ENCODE data around the gene MYEOV. TPM values are rescaled to one million over a fixed set of nuclear protein-coding genes. Genes with fewer than 3 reads are reported as not detected.

MYEOV gene
- total and polyA plus RNA-seq, 10 of the 15 experiments (the other 5 are each of a cell fraction or from before 2014, with no cell fraction given) = 0.05 to 0.40 (median 0.26) TPM; not detected in 3

DNA sequence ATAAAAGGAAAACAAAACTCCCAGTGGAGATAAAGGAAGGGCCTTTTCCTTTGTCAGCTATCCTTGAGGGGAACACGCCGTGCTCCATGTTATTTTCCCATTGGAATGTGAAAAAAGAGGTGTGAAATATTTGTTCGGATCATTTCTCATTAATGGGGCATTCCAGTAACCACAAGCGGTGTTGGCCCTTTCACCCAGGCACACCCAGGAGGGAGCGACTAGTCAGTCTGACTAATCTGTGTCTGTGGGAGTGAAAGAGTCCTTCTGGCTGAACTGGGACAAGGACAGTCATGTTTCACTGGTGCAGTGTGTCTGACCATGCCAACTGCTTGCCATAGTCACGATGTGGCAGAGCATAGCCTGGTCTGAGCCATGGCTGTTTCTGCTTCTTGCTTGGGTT, 13.0 kb upstream of the MYEOV start:
- in situ Hi-C loops (cut with MboI) = no loop called here
- DNase-seq (ENCODE audit: low read depth, low spot score) = no peak
- no peak overlapping the region for H3K4me2 ChIP-seq (ENCODE audit: control insufficient read depth, insufficient read depth)
- H3K9me3 ChIP-seq (replicated peaks; ENCODE audit: control insufficient read depth, insufficient read depth, low read length) = peaks cover 2% of the 10 kb centered on the region; the same call in 1 of the 3 replicates
- TF ChIP-seq IKZF2 (IDR thresholded peaks at IDR 0.05) = 0 out of 4 replicates have a peak, but pooled peaks of 1 of the 2 experiments have one; percentile 15
- TF ChIP-seq RUNX3 (IDR thresholded peaks at IDR 0.05; ENCODE audit: low read length) = peak; percentile 42; the same call in 1 of the 2 replicates
- TF ChIP-seq IKZF1 (conservative IDR thresholded peaks at IDR 0.05) = peak; percentile 25
- TF ChIP-seq ZBED1 (IDR thresholded peaks at IDR 0.05; ENCODE audit: borderline replicate concordance) = no peak
- intact Hi-C loops (cut with micrococcal nuclease; ENCODE audit: unreplicated experiment) = no loop called here
- ATAC-seq = no peak
- no peaks in the 10 kb centered on the region for H3K79me2 ChIP-seq (ENCODE audit: control insufficient read depth, insufficient read depth, low read length)
- no peak overlapping the region for H3K27ac ChIP-seq (ENCODE audit: control insufficient read depth, insufficient read depth)
- H3K27me3 ChIP-seq (replicated peaks in 1 of 2; ENCODE audit: control insufficient read depth in 2 of 2, insufficient read depth in 2 of 2, low read length in 1 of 2) = no peaks in the 10 kb centered on the region; a peak in 1 of 4 replicates
- ChIA-PET SMC1A (ENCODE audit: uncharacterized antibody, unreplicated experiment) (interaction anchor here (0.5 to 1.3 kb wide), 4 partner anchors 22 to 179 kb away, joined by 3 to 4 read pairs (median 3); no protein-coding TSS in a partner anchor), RAD21 (ENCODE audit: unreplicated experiment) (no interaction called here), CTCF (interaction anchor here (1.2 to 2.1 kb wide), 3 partner anchors 12 to 69 kb away, joined by 3 to 11 read pairs (median 3); partner anchors contain the start of gene MYEOV), POLR2A (no interaction called here)
- no peaks in the 10 kb centered on the region for H3K36me3 ChIP-seq (ENCODE audit: control insufficient read depth in 2 of 2, insufficient read depth in 2 of 2, low read length in 1 of 2)
- H3K9ac ChIP-seq (ENCODE audit: control insufficient read depth, insufficient read depth, low read length) = no peak overlapping the region
- BruUV-seq (replicated peaks) = no TSS peak
- no peaks in the 10 kb centered on the region for H4K20me1 ChIP-seq (ENCODE audit: control insufficient read depth, insufficient read depth)
- 62% methylated on average over 6 of the region's 6 CpGs for WGBS (ENCODE audit: insufficient coverage, insufficient replicate concordance, low lambda C conversion rate, missing lambda C conversion rate)
- FAIRE-seq = no peak
- no peak overlapping the region for H3K4me3 ChIP-seq
- H2AFZ ChIP-seq (ENCODE audit: control insufficient read depth, low read depth, low read length) = no peak overlapping the region
- H3K4me1 ChIP-seq (ENCODE audit: control insufficient read depth, insufficient read depth, low read length) = peaks cover 19% of the 10 kb centered on the region

- DNase-seq (ENCODE audit: low read depth, low spot score) = no peak
- Histone ChIP-seq H2AFZ (ENCODE audit: control insufficient read depth, low read depth, low read length) (no peak overlapping the region), H3K4me2 (ENCODE audit: control insufficient read depth, insufficient read depth) (no peak overlapping the region), H3K27ac (ENCODE audit: control insufficient read depth, insufficient read depth) (no peak overlapping the region), H4K20me1 (ENCODE audit: control insufficient read depth, insufficient read depth) (no peaks in the 10 kb centered on the region), H3K36me3 (ENCODE audit: control insufficient read depth in 2 of 2, insufficient read depth in 2 of 2, low read length in 1 of 2) (no peaks in the 10 kb centered on the region), H3K9ac (ENCODE audit: control insufficient read depth, insufficient read depth, low read length) (no peak overlapping the region), H3K79me2 (ENCODE audit: control insufficient read depth, insufficient read depth, low read length) (no peaks in the 10 kb centered on the region), H3K27me3 (replicated peaks in 1 of 2; ENCODE audit: control insufficient read depth in 2 of 2, insufficient read depth in 2 of 2, low read length in 1 of 2) (no peaks in the 10 kb centered on the region; a peak in 1 of 4 replicates), H3K9me3 (replicated peaks; ENCODE audit: control insufficient read depth, insufficient read depth, low read length) (no peaks in the 10 kb centered on the region; the same call in 2 of the 3 replicates), H3K4me1 (ENCODE audit: control insufficient read depth, insufficient read depth, low read length) (no peaks in the 10 kb centered on the region), H3K4me3 (no peak overlapping the region)
- ChIA-PET POLR2A (no interaction called here), RAD21 (ENCODE audit: unreplicated experiment) (no interaction called here), CTCF (no interaction called here), SMC1A (ENCODE audit: uncharacterized antibody, unreplicated experiment) (interaction anchor here (1.0 to 1.6 kb wide), 3 partner anchors 12 to 25 kb away, joined by 3 read pairs; no protein-coding TSS in a partner anchor)
- intact Hi-C loops (cut with micrococcal nuclease; ENCODE audit: unreplicated experiment) (no loop called here), in situ Hi-C loops (cut with MboI) (no loop called here)
- no TSS peak for BruUV-seq (replicated peaks)
- no peak for FAIRE-seq
- ATAC-seq = no peak
- WGBS (ENCODE audit: insufficient coverage, insufficient replicate concordance, low lambda C conversion rate, missing lambda C conversion rate) = 55% methylated on average over 10 of the region's 10 CpGs
- TF ChIP-seq NR2C2 (IDR thresholded peaks at IDR 0.05; ENCODE audit: borderline replicate concordance, control insufficient read depth, insufficient read length, low read depth) (no peak), GATAD2B (conservative IDR thresholded peaks at IDR 0.05; ENCODE audit: low read depth) (no peak), TARDBP (IDR thresholded peaks at IDR 0.05; ENCODE audit: borderline replicate concordance) (no peak), PML (IDR thresholded peaks at IDR 0.05; ENCODE audit: low read length) (no peak), NBN (IDR thresholded peaks at IDR 0.05) (no peak), BCLAF1 (IDR thresholded peaks at IDR 0.05) (no peak), SIX5 (IDR thresholded peaks at IDR 0.05; ENCODE audit: low read depth, low read length, severe bottlenecking) (no peak), CBFB (IDR thresholded peaks at IDR 0.05; ENCODE audit: low read depth) (no peak), LARP7 (IDR thresholded peaks at IDR 0.05) (no peak), BRCA1 (IDR thresholded peaks at IDR 0.05; ENCODE audit: low read depth, low read length) (no peak), SPI1 (IDR thresholded peaks at IDR 0.05; ENCODE audit: borderline replicate concordance, insufficient read depth, low read depth, low read length) (no peak), NFIC (IDR thresholded peaks at IDR 0.05; ENCODE audit: low read depth, low read length) (no peak)
These were observed 10.5 kb upstream of the MYEOV start for GRCh38 chr11:69283446-69283845.
